Mucosa of rectum (tissue), 2 donors: ENCODE data around the gene TVP23C.
"Not testable (repeated sequence)": the region's sequence is repeated elsewhere in the genome, so short reads cannot be mapped to it uniquely, and the experiment has no call there.

Source experiments
- H3K27ac ChIP-seq, 2 donors: one replicate each; pipeline ENCODE4 v1.7.0; 2013; ENCODE audit warnings: inconsistent platforms in 2 of 2, low read depth in 2 of 2, low read length in 2 of 2
- H3K27me3 ChIP-seq, 2 donors: one replicate each; pipeline ENCODE4 v1.7.0; 2013; ENCODE audit warnings: low read length in 2 of 2; ENCODE audit not compliant: control insufficient read depth in 2 of 2, insufficient read depth in 2 of 2
- H3K36me3 ChIP-seq, 2 donors: one replicate each; pipeline ENCODE4 v1.7.0; 2013; ENCODE audit warnings: low read length in 2 of 2; ENCODE audit not compliant: control insufficient read depth in 2 of 2, insufficient read depth in 2 of 2
- H3K4me1 ChIP-seq, 2 donors: one replicate each; pipeline ENCODE4 v1.7.0; 2013; ENCODE audit warnings: low read length in 2 of 2, mild to moderate bottlenecking in 1 of 2; ENCODE audit not compliant: control insufficient read depth in 2 of 2, insufficient read depth in 2 of 2
- H3K4me3 ChIP-seq, 2 donors: one replicate each; pipeline ENCODE4 v1.7.0; 2013; ENCODE audit warnings: low read length in 2 of 2
- H3K9ac ChIP-seq, 2 donors: one replicate each; pipeline ENCODE4 v1.7.0; 2013; ENCODE audit warnings: low read length in 2 of 2, low read depth in 1 of 2, mild to moderate bottlenecking in 1 of 2
- H3K9me3 ChIP-seq, 2 donors: one replicate each; pipeline ENCODE4 v1.7.0; 2013; ENCODE audit warnings: low read length in 2 of 2; ENCODE audit not compliant: control insufficient read depth in 2 of 2
- donor health status: healthy.
- donor health status: Normal muscosa, but diverticular disease.

Gene TVP23C

DNA sequence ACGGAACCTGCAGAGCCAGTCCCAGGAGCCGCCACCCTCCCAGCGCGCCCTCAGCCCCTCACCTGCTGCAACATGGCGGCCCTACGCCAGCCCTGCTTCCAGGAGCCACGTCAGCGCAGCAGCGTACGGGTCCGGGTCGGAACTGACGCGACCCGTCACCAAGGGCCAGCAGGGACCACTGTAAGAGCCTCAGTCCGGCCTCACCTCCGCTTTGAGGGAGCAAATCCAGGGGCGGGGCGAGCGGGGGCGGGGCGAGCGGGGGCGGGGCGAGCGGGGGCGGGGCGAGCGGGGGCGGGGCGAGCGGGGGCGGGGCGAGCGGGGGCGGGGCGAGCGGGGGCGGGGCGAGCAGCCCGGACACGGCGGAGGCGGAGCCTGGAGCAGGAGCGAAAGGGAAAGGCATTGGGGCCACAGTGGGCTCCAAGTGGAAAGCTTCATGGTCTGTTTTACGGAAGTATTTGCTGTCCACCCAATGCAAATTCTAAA, at the start of gene TVP23C:
TSS of gene TVP23C (minus strand) at position 109 of the 483 bp plus-strand sequence. CDS start at position 74, 35 bp downstream.
- H3K9me3 ChIP-seq, H3K36me3 ChIP-seq, H3K27me3 ChIP-seq, H3K4me1 ChIP-seq: not testable (repeated sequence)
- Histone ChIP-seq H3K9ac (peak within 1 kb of the TSS in 1 of 2 donors; percentile 78), H3K4me3 (peak within 1 kb of the TSS; percentile 71 to 78), H3K27ac (peak within 1 kb of the TSS; percentile 70 to 74)

DNA sequence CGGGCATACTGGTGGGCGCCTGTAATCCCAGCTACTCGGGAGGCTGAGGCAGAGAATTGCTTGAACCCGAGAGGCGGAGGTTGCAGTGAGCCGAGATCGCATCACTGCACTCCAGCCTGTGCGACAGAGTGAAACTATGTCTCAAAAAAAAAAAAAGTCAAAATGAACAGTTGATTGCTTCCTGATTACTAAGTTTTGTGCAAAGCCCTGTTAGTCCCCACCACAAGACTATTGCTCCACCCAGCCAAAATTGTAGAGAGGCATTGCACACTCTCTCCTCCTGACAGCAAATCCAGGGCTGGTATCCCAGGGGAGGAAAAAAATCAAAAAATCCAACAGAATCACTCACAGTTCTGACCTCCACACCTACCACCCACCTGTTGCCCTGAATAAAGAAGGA, 29.7 kb upstream of the TVP23C start:
- not testable (repeated sequence) for H3K36me3 ChIP-seq, H3K4me1 ChIP-seq, H3K27ac ChIP-seq, H3K9me3 ChIP-seq, H3K9ac ChIP-seq, H3K4me3 ChIP-seq, H3K27me3 ChIP-seq

DNA sequence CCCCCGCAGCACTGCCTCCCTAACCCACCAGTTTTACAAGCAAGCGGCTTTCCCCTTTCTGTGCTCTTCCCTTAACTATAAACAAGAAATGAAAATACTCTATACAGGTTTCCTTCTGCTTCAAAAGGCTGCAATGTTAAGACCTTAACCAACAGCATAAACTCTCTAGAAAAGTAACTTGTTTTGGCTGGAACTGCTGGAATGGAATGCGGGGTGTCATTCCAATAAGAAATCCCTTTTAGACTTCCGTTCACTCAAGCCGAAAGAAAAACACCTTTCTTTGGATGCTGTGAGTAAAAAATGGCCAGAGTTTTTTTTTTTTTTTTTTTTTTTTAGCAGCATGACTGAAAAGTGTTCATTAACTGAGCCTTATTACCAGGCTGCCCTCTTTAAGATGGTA, 28.7 kb upstream of the TVP23C start:
- not testable (repeated sequence) for H3K9me3 ChIP-seq, H3K4me1 ChIP-seq, H3K36me3 ChIP-seq, H3K27me3 ChIP-seq, H3K27ac ChIP-seq, H3K4me3 ChIP-seq, H3K9ac ChIP-seq

DNA sequence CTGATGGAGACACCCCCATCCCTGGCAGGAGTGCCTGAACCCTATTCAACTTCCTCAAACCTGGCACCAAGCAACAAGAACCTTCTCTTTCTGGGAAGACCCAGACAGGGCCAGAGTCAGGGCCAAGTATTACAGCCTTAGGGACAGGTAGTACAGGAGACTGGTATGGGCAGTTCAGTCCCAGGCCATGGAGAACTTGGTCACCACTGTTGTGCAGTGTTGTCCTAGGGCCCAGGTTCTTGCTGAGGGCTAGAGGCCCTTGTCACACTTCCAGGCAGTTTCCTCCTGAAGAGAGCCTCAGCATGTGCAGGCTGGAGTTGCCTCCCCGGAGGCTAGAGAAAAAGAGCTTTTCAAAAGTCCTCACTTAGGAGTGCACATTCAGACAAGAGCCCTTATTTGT, 27.6 kb upstream of the TVP23C start:
- not testable (repeated sequence) for H3K4me3 ChIP-seq, H3K27me3 ChIP-seq, H3K9ac ChIP-seq, H3K9me3 ChIP-seq, H3K36me3 ChIP-seq, H3K4me1 ChIP-seq, H3K27ac ChIP-seq

DNA sequence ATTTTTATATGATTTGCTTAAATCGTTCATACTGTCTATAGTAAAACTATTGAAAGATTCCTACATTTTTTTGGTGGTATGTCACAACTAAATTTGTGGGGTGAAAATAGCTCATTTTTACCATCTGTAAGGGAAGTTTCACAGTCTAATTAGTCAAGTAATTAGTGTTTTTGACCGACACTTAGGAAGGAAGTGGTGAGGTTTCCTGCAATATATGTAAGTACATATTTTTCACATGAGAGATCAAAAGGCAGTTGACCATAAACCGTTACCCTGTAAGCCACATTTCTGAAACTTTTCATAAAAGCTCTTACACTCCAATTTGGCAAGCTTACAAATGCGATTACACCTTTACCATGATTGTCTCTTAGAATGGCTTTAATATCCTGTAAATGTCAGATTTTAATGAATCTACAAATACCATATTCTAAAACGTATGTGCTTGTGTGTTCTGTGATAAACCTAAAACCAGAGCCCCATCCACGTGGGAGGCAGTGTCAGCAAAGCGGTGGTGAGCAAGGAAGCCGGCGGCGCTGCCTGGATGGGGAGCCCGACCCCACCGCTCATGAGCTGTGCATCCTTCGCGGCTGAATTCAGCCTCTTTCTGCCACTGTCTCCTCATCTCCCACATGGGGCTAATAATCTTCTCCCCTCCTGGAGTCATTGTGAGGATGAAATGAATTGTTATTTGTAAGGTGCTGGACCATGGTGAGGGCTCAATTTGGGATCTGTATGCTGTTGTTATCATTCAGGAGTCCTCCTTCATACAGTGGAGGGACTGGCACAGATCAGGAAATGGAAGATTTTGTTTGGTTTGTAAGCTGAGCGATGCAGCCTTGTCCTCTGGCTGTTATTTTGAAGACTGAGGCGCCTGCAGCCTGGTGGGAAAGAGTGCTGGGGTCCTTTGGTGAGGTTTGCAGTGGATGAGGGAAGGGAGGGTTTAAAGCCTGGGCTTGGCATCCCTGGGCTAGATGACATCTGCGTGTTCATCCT, 26.6 kb upstream of the TVP23C start:
- not testable (repeated sequence) for H3K36me3 ChIP-seq, H3K27me3 ChIP-seq, H3K9ac ChIP-seq, H3K9me3 ChIP-seq, H3K27ac ChIP-seq, H3K4me1 ChIP-seq, H3K4me3 ChIP-seq

DNA sequence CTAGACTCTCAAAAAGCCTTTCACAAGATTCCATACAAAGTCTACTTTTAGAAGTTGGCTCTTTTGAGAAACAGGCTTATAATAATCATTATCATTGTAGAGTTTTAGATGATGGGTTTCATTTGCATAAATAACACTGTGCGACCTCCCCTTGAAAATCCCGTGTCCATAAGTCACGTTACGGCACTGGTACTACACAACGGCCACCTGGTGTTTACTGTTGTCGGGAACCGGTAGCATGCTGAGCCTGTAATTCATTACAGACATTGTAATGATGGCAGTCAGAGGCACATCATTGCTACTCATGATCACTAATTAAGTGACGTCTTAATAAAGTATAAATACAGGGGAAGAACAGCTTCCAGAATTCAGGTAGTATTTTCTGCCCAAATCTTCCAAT, 24.7 kb upstream of the TVP23C start:
- not testable (repeated sequence) for H3K27me3 ChIP-seq, H3K4me1 ChIP-seq, H3K9ac ChIP-seq, H3K9me3 ChIP-seq, H3K4me3 ChIP-seq, H3K27ac ChIP-seq, H3K36me3 ChIP-seq

DNA sequence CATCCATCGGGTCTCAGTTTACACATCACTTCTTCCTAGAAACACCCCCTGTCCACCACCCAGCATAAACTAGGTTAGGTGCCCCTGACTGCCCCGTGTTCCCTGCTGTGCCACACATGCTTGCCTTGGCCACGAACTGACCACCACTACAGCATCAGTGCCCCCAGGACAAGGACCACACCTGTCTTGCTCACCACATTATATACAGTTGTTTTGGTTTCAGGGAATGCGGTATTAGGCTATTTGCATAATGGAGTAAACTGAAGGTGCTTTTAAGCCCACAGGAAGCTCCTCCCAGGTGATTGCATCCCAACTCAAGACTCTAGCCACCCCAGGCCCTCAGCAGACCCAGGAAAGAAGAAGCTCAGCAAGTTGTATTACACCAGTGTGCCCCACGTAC, 20.0 kb upstream of the TVP23C start:
- not testable (repeated sequence) for H3K4me1 ChIP-seq, H3K9me3 ChIP-seq, H3K9ac ChIP-seq, H3K4me3 ChIP-seq, H3K27me3 ChIP-seq, H3K36me3 ChIP-seq, H3K27ac ChIP-seq

DNA sequence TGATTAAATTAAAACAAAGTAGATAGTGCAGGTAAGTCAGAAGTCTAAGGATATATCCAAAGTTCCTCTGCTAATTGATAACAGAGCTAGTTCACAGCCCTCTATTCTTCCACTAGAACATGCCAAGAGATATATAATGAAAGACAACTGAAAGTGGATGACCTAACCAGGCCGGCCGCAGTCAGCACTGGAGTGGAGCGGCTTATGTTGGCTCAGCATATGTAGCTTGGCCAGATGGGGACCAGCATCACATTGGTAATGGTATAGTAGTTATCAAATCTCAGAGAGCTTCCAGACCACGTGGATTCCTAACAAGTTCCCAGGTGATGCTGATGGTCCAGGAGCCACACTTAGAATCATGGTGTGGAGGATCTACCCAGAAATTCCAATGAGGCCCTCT, 18.2 kb upstream of the TVP23C start:
- H3K4me3 ChIP-seq, H3K9me3 ChIP-seq, H3K9ac ChIP-seq, H3K27ac ChIP-seq, H3K27me3 ChIP-seq, H3K36me3 ChIP-seq, H3K4me1 ChIP-seq: not testable (repeated sequence)

DNA sequence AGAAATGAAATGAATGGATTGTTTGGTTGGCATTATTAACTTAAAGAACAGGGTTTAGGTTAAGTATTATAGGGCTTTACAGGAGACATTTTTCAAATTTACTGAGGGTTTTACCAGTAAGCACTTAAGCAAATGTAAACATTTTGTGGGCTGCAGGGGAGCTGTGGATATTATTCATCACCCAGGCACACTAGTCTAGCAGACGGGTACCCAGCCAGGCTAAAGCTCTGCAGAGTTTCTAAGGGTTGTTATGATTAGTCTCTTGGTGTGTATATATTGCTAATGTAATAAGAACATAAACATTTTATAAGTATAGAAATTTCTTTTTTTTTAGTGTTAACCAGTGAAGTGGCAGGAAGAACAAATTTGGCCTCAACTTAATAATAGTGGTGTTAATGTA, 13.6 kb upstream of the TVP23C start:
- not testable (repeated sequence) for H3K4me3 ChIP-seq, H3K27me3 ChIP-seq, H3K36me3 ChIP-seq, H3K27ac ChIP-seq, H3K9ac ChIP-seq, H3K9me3 ChIP-seq, H3K4me1 ChIP-seq

DNA sequence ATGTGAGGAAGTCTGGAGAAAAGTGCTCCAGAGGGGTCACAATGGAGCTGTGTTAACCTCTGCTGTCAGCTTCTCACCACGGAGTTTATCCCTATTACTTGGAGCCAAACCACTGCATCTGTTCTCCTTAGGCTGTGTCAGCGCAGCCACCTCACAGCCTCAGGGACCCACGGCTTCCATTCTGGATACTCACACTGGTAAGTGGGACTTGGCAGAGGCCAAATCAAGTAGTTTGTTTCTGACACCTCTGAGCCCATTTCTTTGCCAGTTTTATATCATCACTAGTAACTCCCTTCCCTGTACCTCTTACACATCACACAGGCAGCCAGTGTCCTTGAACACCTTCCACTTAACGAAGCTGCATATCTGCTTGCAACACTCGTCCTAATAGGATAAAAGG, 11.4 kb upstream of the TVP23C start:
- H3K27ac ChIP-seq, H3K36me3 ChIP-seq, H3K9ac ChIP-seq, H3K4me1 ChIP-seq, H3K27me3 ChIP-seq, H3K4me3 ChIP-seq, H3K9me3 ChIP-seq: not testable (repeated sequence)
